ENCODE measurements around the gene KRT222.

KRT222 gene

DNA sequence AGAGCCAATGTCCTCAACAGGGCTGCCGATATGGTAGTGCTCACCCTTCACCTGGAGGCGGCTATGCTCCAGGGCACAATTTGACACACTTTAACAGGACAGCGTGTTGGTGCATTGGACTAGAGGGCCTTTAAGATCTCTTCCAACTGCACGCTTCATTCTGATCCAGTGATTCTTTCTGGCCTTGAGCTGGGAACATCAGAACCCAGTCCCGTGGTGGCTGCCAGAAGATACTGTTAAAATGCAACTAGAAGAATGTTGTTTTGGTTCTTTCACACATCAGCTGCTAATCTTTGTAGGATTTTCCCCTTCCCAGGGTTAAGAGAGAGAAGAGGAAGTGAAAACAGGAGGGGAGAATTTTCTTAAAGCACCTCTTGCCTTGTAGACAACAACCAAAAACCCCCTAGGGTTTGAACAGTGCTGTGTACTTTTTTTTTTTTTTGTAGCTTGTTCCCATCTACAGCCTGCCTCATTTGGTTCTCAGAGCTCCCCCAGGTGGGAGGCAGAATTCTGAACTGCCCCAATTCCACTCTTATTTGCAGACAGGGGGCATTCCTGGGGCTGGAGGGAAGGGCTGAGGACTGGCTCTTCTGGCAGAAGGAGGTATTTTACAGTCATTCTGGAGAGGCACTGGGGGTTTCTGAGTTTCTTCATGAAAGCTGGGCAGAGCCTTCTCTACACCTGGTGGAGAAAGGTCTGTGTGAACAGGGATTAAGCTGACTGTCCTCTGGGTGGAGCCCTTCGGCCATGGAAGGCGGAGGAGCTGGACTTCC lies 49.7 kb downstream of the KRT222 start:
- no peak for DNase-seq (ENCODE audit: low read depth)

GRCh38 chr17:40614431-40615067 lies 50.4 kb downstream of the KRT222 start:
- no peak for DNase-seq (ENCODE audit: low read depth)

- no peak for DNase-seq (ENCODE audit: low read depth)
Measured at GRCh38 chr17:40613467-40614154, 51.4 kb downstream of the KRT222 start.

DNA sequence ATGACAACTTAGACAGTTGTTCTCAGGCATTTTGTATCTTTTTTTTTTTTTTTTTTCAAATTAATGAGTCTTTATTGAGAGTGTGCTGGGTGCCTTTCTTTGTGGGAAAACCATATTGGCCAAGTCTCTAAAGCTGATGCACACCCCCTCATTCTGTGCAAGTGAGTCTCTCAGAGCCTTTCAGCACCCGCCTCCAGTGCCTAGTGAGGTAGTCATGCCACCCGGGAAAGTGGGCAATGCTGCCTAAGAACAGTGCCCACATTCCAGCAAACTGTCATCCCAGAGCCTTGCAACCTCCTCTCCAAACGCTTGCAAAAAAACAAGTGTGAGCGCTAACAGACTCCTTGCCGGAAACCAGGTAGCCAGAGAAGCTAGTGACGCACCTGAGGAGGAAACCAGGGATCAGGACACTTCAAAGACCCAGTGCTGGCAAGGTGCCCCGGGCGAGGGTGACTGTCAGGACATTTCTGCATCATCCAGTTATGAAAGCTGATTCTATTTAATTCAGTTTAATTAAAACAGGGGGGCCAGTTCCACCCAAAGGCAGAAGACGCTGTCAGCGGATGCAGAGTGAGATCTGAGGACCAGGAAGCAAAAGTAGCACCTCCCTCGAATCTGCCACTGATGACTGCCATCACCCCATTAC lies 52.3 kb downstream of the KRT222 start:
- DNase-seq (ENCODE audit: low read depth): no peak

- DNase-seq (ENCODE audit: low read depth): no peak
Measured at GRCh38 chr17:40611840-40612474, 53.0 kb downstream of the KRT222 start.

GRCh38 chr17:40610359-40610758 lies 54.6 kb downstream of the KRT222 start:
- DNase-seq (ENCODE audit: low read depth): no peak

- no peak for DNase-seq (ENCODE audit: low read depth)
Measured at GRCh38 chr17:40608061-40608581, 56.9 kb downstream of the KRT222 start.

- no peak for DNase-seq (ENCODE audit: low read depth)
Measured at GRCh38 chr17:40607641-40608040, 57.3 kb downstream of the KRT222 start.

- DNase-seq (ENCODE audit: low read depth): no peak
Measured at GRCh38 chr17:40606548-40607353, 58.2 kb downstream of the KRT222 start.

DNA sequence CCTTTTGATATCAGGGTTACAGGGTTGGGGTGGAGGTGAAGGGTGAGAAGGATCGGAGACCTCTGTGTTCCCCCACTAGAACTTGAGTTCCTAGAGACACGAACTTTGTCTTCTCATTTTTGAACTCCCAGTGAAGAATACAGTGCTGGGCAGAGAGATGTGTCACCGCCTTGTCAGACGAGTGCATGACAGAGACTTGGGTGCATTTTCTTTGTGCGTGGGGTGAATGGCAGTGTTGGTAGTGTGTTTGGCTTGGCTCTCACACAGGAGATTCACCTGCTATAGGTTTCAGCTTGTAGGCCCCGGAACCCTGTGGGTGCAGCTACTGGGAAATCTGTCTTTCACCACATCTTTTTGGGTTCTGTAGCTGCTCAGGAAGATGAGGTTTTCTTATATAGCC lies 59.7 kb downstream of the KRT222 start:
- DNase-seq (ENCODE audit: low read depth): peak; percentile 52
